ENCODE results near the gene KBTBD12.

The KBTBD12 gene

GRCh38 chr3:127927829-127928604 is 13.0 kb downstream of the KBTBD12 start:
- H3K27me3 ChIP-seq (ENCODE audit: low read depth, low read length) = no peaks in the 10 kb centered on the region
- H3K36me3 ChIP-seq (ENCODE audit: control insufficient read depth in 1 of 2, insufficient read depth in 2 of 2, low read length in 2 of 2) = no peaks in the 10 kb centered on the region
- no peaks in the 10 kb centered on the region for H3K4me1 ChIP-seq (ENCODE audit: control insufficient read depth in 1 of 2, insufficient read depth in 2 of 2, low read length in 2 of 2)
- no peak overlapping the region for H3K4me3 ChIP-seq (ENCODE audit: low read depth in 1 of 2, low read length in 2 of 2)
- no peaks in the 10 kb centered on the region for H3K9me3 ChIP-seq (ENCODE audit: control insufficient read depth in 1 of 2, low read length in 2 of 2)
- H3K27ac ChIP-seq (ENCODE audit: low read length) = no peak overlapping the region

GRCh38 chr3:127929818-127930413 is 14.9 kb downstream of the KBTBD12 start:
- H3K27me3 ChIP-seq (ENCODE audit: low read depth, low read length) = no peaks in the 10 kb centered on the region
- no peaks in the 10 kb centered on the region for H3K9me3 ChIP-seq (ENCODE audit: control insufficient read depth in 1 of 2, low read length in 2 of 2)
- no peak overlapping the region for H3K4me3 ChIP-seq (ENCODE audit: low read depth in 1 of 2, low read length in 2 of 2)
- H3K4me1 ChIP-seq (ENCODE audit: control insufficient read depth in 1 of 2, insufficient read depth in 2 of 2, low read length in 2 of 2) = no peaks in the 10 kb centered on the region
- H3K27ac ChIP-seq (ENCODE audit: low read length) = no peak overlapping the region
- no peaks in the 10 kb centered on the region for H3K36me3 ChIP-seq (ENCODE audit: control insufficient read depth in 1 of 2, insufficient read depth in 2 of 2, low read length in 2 of 2)

GRCh38 chr3:127933396-127933795 is 18.4 kb downstream of the KBTBD12 start:
- no peaks in the 10 kb centered on the region for H3K27me3 ChIP-seq (ENCODE audit: low read depth, low read length)
- no peak overlapping the region for H3K27ac ChIP-seq (ENCODE audit: low read length)
- H3K9me3 ChIP-seq (ENCODE audit: control insufficient read depth in 1 of 2, low read length in 2 of 2) = no peaks in the 10 kb centered on the region

GRCh38 chr3:127938800-127939199 is 23.8 kb downstream of the KBTBD12 start:
- Histone ChIP-seq H3K27ac (ENCODE audit: low read length) (no peak overlapping the region), H3K4me3 (ENCODE audit: low read depth in 1 of 2, low read length in 2 of 2) (no peak overlapping the region)

More at GRCh38 chr3:127933396-127933795, 18.4 kb downstream of the KBTBD12 start:
- Histone ChIP-seq H3K4me1 (ENCODE audit: control insufficient read depth in 1 of 2, insufficient read depth in 2 of 2, low read length in 2 of 2) (no peaks in the 10 kb centered on the region), H3K36me3 (ENCODE audit: control insufficient read depth in 1 of 2, insufficient read depth in 2 of 2, low read length in 2 of 2) (no peaks in the 10 kb centered on the region), H3K4me3 (ENCODE audit: low read depth in 1 of 2, low read length in 2 of 2) (no peak overlapping the region)

GRCh38 chr3:127940116-127940515 is 25.1 kb downstream of the KBTBD12 start:
- Histone ChIP-seq H3K4me3 (ENCODE audit: low read depth in 1 of 2, low read length in 2 of 2) (no peak overlapping the region), H3K27ac (ENCODE audit: low read length) (no peak overlapping the region), H3K36me3 (ENCODE audit: control insufficient read depth in 1 of 2, insufficient read depth in 2 of 2, low read length in 2 of 2) (no peaks in the 10 kb centered on the region), H3K4me1 (ENCODE audit: control insufficient read depth in 1 of 2, insufficient read depth in 2 of 2, low read length in 2 of 2) (no peaks in the 10 kb centered on the region), H3K9me3 (ENCODE audit: control insufficient read depth in 1 of 2, low read length in 2 of 2) (peaks cover 3 to 5% of the 10 kb centered on the region in 2 donors), H3K27me3 (ENCODE audit: low read depth, low read length) (no peaks in the 10 kb centered on the region)

More at GRCh38 chr3:127938800-127939199, 23.8 kb downstream of the KBTBD12 start:
- Histone ChIP-seq H3K27me3 (ENCODE audit: low read depth, low read length) (no peaks in the 10 kb centered on the region), H3K36me3 (ENCODE audit: control insufficient read depth in 1 of 2, insufficient read depth in 2 of 2, low read length in 2 of 2) (no peaks in the 10 kb centered on the region), H3K9me3 (ENCODE audit: control insufficient read depth in 1 of 2, low read length in 2 of 2) (peaks cover 3 to 5% of the 10 kb centered on the region in 2 donors), H3K4me1 (ENCODE audit: control insufficient read depth in 1 of 2, insufficient read depth in 2 of 2, low read length in 2 of 2) (no peaks in the 10 kb centered on the region)

GRCh38 chr3:127942613-127943012 is 27.6 kb downstream of the KBTBD12 start:
- H3K9me3 ChIP-seq (ENCODE audit: control insufficient read depth in 1 of 2, low read length in 2 of 2) = peaks cover 3 to 5% of the 10 kb centered on the region in 2 donors
- no peaks in the 10 kb centered on the region for H3K4me1 ChIP-seq (ENCODE audit: control insufficient read depth in 1 of 2, insufficient read depth in 2 of 2, low read length in 2 of 2)
- H3K27ac ChIP-seq (ENCODE audit: low read length) = no peak overlapping the region
- H3K4me3 ChIP-seq (ENCODE audit: low read depth in 1 of 2, low read length in 2 of 2) = no peak overlapping the region
- no peaks in the 10 kb centered on the region for H3K27me3 ChIP-seq (ENCODE audit: low read depth, low read length)
- H3K36me3 ChIP-seq (ENCODE audit: control insufficient read depth in 1 of 2, insufficient read depth in 2 of 2, low read length in 2 of 2) = no peaks in the 10 kb centered on the region

- Histone ChIP-seq H3K9me3 (ENCODE audit: control insufficient read depth in 1 of 2, low read length in 2 of 2) (no peaks in the 10 kb centered on the region), H3K36me3 (ENCODE audit: control insufficient read depth in 1 of 2, insufficient read depth in 2 of 2, low read length in 2 of 2) (no peaks in the 10 kb centered on the region), H3K27ac (ENCODE audit: low read length) (no peak overlapping the region), H3K4me1 (ENCODE audit: control insufficient read depth in 1 of 2, insufficient read depth in 2 of 2, low read length in 2 of 2) (no peaks in the 10 kb centered on the region), H3K4me3 (ENCODE audit: low read depth in 1 of 2, low read length in 2 of 2) (no peak overlapping the region), H3K27me3 (ENCODE audit: low read depth, low read length) (no peaks in the 10 kb centered on the region)
Measured at GRCh38 chr3:127948211-127948610, 33.2 kb downstream of the KBTBD12 start.

- H3K27me3 ChIP-seq (ENCODE audit: low read depth, low read length) = no peaks in the 10 kb centered on the region
- no peak overlapping the region for H3K27ac ChIP-seq (ENCODE audit: low read length)
- H3K36me3 ChIP-seq (ENCODE audit: control insufficient read depth in 1 of 2, insufficient read depth in 2 of 2, low read length in 2 of 2) = no peaks in the 10 kb centered on the region
- no peaks in the 10 kb centered on the region for H3K9me3 ChIP-seq (ENCODE audit: control insufficient read depth in 1 of 2, low read length in 2 of 2)
- H3K4me3 ChIP-seq (ENCODE audit: low read depth in 1 of 2, low read length in 2 of 2) = no peak overlapping the region
- H3K4me1 ChIP-seq (ENCODE audit: control insufficient read depth in 1 of 2, insufficient read depth in 2 of 2, low read length in 2 of 2) = no peaks in the 10 kb centered on the region
Measured at GRCh38 chr3:127949446-127950055, 34.5 kb downstream of the KBTBD12 start.

- Histone ChIP-seq H3K27me3 (ENCODE audit: low read depth, low read length) (no peaks in the 10 kb centered on the region), H3K27ac (ENCODE audit: low read length) (no peak overlapping the region), H3K4me3 (ENCODE audit: low read depth in 1 of 2, low read length in 2 of 2) (no peak overlapping the region), H3K36me3 (ENCODE audit: control insufficient read depth in 1 of 2, insufficient read depth in 2 of 2, low read length in 2 of 2) (no peaks in the 10 kb centered on the region), H3K9me3 (ENCODE audit: control insufficient read depth in 1 of 2, low read length in 2 of 2) (no peaks in the 10 kb centered on the region), H3K4me1 (ENCODE audit: control insufficient read depth in 1 of 2, insufficient read depth in 2 of 2, low read length in 2 of 2) (no peaks in the 10 kb centered on the region)
Measured at GRCh38 chr3:127951276-127951675, 36.2 kb downstream of the KBTBD12 start.

GRCh38 chr3:127953091-127954035 is 38.3 kb downstream of the KBTBD12 start:
- H3K9me3 ChIP-seq (ENCODE audit: control insufficient read depth in 1 of 2, low read length in 2 of 2) = no peaks in the 10 kb centered on the region
- H3K27me3 ChIP-seq (ENCODE audit: low read depth, low read length) = no peaks in the 10 kb centered on the region
- H3K27ac ChIP-seq (ENCODE audit: low read length) = no peak overlapping the region
- H3K36me3 ChIP-seq (ENCODE audit: control insufficient read depth in 1 of 2, insufficient read depth in 2 of 2, low read length in 2 of 2) = no peaks in the 10 kb centered on the region
- no peaks in the 10 kb centered on the region for H3K4me1 ChIP-seq (ENCODE audit: control insufficient read depth in 1 of 2, insufficient read depth in 2 of 2, low read length in 2 of 2)
- H3K4me3 ChIP-seq (ENCODE audit: low read depth in 1 of 2, low read length in 2 of 2) = no peak overlapping the region

GRCh38 chr3:127954640-127955039 is 39.6 kb downstream of the KBTBD12 start:
- H3K27ac ChIP-seq (ENCODE audit: low read length) = no peak overlapping the region
- H3K36me3 ChIP-seq (ENCODE audit: control insufficient read depth in 1 of 2, insufficient read depth in 2 of 2, low read length in 2 of 2) = no peaks in the 10 kb centered on the region

More at GRCh38 chr3:127954640-127955039, 39.6 kb downstream of the KBTBD12 start:
- no peaks in the 10 kb centered on the region for H3K4me1 ChIP-seq (ENCODE audit: control insufficient read depth in 1 of 2, insufficient read depth in 2 of 2, low read length in 2 of 2)
- no peak overlapping the region for H3K4me3 ChIP-seq (ENCODE audit: low read depth in 1 of 2, low read length in 2 of 2)
- no peaks in the 10 kb centered on the region for H3K9me3 ChIP-seq (ENCODE audit: control insufficient read depth in 1 of 2, low read length in 2 of 2)
- H3K27me3 ChIP-seq (ENCODE audit: low read depth, low read length) = no peaks in the 10 kb centered on the region
